Omental fat pad (tissue), 4 donors: ENCODE measurements around the gene OSCAR. TPM values are rescaled to one million over a fixed set of nuclear protein-coding genes. Genes with fewer than 3 reads are reported as not detected.
A peak's percentile ranks its signal among the peaks of the same experiment; 100 is the strongest.
"Not testable (repeated sequence)": the region's sequence is repeated elsewhere in the genome, so short reads cannot be mapped to it uniquely, and the experiment has no call there.

Experiments
- ATAC-seq: fragments of 150-250 bp; one replicate; pipeline ENCODE4 v1.9.1; 2016; ENCODE audit warnings: mild to moderate bottlenecking, moderate library complexity; ENCODE audit not compliant: low FRiP score
- DNase-seq: peaks from one replicate; pipeline ENCODE4 v3.0.0-alpha.2; 2019; ENCODE audit warnings: low spot score
- total RNA-seq, 4 donors: library from RNA; depleted of rRNA; stranded (reverse); fragments of >200 nt; gene quantifications; one replicate each; pipeline ENCODE4 v1.1.0, GENCODE V29; 2016
- TF ChIP-seq, protein P1 (sequence below), 3 donors: fragments of 450-650 bp; IDR thresholded peaks; one replicate each; pipeline ENCODE4 v1.5.1; 2016 to 2017; ENCODE audit warnings: antibody characterized with exemption in 3 of 3, mild to moderate bottlenecking in 3 of 3, moderate library complexity in 2 of 3

OSCAR gene
- total RNA-seq, 4 donors from 2014 or later: 1.3 to 8.3 (median 5.5) TPM

- TF ChIP-seq, protein P1, sequence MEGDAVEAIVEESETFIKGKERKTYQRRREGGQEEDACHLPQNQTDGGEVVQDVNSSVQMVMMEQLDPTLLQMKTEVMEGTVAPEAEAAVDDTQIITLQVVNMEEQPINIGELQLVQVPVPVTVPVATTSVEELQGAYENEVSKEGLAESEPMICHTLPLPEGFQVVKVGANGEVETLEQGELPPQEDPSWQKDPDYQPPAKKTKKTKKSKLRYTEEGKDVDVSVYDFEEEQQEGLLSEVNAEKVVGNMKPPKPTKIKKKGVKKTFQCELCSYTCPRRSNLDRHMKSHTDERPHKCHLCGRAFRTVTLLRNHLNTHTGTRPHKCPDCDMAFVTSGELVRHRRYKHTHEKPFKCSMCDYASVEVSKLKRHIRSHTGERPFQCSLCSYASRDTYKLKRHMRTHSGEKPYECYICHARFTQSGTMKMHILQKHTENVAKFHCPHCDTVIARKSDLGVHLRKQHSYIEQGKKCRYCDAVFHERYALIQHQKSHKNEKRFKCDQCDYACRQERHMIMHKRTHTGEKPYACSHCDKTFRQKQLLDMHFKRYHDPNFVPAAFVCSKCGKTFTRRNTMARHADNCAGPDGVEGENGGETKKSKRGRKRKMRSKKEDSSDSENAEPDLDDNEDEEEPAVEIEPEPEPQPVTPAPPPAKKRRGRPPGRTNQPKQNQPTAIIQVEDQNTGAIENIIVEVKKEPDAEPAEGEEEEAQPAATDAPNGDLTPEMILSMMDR (IDR thresholded peaks at IDR 0.05): no peak
- no peak for DNase-seq
- no peak for ATAC-seq
These were observed 7.9 kb upstream of the OSCAR start for GRCh38 chr19:54108496-54108895.

DNA sequence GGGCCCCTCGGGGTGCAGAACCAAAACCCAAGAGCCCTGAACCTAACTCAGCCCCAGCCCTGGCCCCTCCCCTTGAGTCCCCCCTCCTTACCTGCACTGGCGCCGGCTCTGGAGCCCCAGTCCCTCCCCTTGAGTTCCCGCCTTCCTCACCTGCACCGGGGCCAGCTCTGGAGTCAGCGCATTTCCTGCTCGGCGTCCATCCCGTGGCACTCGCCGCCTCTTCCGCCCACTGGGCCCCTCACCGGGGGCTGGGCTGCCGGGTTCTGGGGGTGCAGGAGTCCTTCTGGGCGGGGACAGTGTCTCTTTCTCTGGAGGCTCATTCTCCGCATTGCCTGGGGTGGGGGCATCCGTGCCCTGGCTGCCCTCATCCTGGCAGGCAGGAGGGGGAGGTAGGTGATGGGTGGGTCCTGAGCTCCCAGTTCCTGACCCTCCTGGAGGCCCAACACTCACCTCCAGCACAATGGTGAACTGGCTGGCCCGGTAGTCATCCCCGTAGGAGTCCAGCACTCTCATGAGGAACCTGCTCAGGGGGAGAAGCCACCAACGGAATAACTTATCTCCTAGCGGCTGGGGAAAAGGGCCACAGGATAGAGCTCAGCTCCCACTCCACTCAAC, 7.4 kb upstream of the OSCAR start:
- ATAC-seq (no peak), DNase-seq (no peak)
- TF ChIP-seq, protein P1 (IDR thresholded peaks at IDR 0.05): no peak

DNA sequence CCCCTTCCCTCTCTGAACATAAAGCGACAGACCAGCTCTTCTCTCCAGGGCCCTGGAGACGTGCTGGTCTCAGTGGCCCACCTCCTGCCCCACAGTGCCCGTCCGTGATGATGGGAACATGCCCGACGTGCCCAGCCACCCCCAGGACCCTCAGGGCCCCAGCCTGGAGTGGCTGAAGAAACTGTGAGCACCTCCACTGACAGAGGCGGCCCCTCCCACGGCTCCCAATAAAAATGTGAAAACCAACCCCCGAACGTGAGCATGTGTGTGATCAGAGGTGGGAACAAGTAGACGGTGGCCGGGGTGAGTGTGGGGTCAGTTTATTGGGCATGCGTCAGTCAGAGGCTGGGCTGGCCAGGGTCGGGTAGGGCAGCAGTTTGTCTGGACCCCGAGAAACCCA, 6.1 kb upstream of the OSCAR start:
- TF ChIP-seq, protein P1 (IDR thresholded peaks at IDR 0.05): no peak
- no peak for DNase-seq
- ATAC-seq: no peak

DNA sequence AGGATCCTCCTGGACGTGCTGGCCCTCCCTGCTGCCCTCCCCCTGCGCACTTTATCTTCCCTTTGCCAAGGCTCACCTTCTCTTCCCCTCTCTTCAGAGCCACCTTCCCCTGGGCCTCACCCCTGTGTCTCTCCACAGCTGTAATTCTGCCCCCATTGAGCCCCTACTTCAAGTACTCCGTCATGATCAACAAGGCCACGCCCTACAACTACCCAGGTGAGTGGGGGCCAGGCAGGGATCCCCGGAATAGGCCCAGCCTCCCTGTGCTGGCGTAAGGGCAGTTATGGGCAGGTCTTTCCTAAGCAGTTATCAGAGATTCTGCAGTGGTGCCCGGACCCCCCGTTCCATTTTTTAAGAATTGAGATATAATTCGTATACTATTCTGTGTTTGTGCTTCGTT, 5.2 kb upstream of the OSCAR start:
- no peak for ATAC-seq
- TF ChIP-seq, protein P1 (IDR thresholded peaks at IDR 0.05): no peak
- DNase-seq: peak; percentile 17

GRCh38 chr19:54104998-54105715, 4.6 kb upstream of the OSCAR start:
- ATAC-seq (no peak), DNase-seq (no peak)
- TF ChIP-seq, protein P1 (IDR thresholded peaks at IDR 0.05): no peak

GRCh38 chr19:54102421-54103169, 2.0 kb upstream of the OSCAR start, which contains the start of gene NDUFA3:
NDUFA3 (plus strand) TSS chr19:54102855; CDS start chr19:54102879, 24 bp downstream.
- TF ChIP-seq, protein P1 (IDR thresholded peaks at IDR 0.05): no peak

GRCh38 chr19:54099903-54100255, 724 bp downstream of the OSCAR start:
- not testable (repeated sequence) for ATAC-seq, DNase-seq

More at GRCh38 chr19:54102421-54103169, 2.0 kb upstream of the OSCAR start, which contains the start of gene NDUFA3:
- peak; percentile 99 for ATAC-seq
- DNase-seq: peak; percentile 82
